CD14-positive monocyte (primary cell): ENCODE measurements around the gene CAVIN4. TPM values are rescaled to one million over a fixed set of nuclear protein-coding genes. Genes with fewer than 3 reads are reported as not detected.

Experiments
- DNase-seq, 3 donors: peaks; one replicate each; pipeline ENCODE4 v3.0.0-alpha.2; 2011 to 2022
- H2AFZ ChIP-seq: 2 replicates; pipeline ENCODE4 v1.6.0; 2012; ENCODE audit warnings: mild to moderate bottlenecking, low read depth, low read length, inconsistent platforms; ENCODE audit not compliant: insufficient read depth, poor library complexity, severe bottlenecking
- H3K27ac ChIP-seq, 2 donors: 1 replicate in 1 of 2; 2 replicates in 1 of 2; pipeline ENCODE4 v1.5.1; 2012 to 2013; ENCODE audit warnings: low read length in 2 of 2, control low read depth in 1 of 2, inconsistent platforms in 1 of 2, low read depth in 1 of 2, mild to moderate bottlenecking in 1 of 2
- H3K27me3 ChIP-seq, 2 donors: one replicate each; pipeline versions ENCODE4 v1.6.0 to v1.6.1; 2011 to 2013; ENCODE audit warnings: low read length in 2 of 2; ENCODE audit not compliant: control insufficient read depth in 2 of 2, insufficient read depth in 2 of 2
- H3K36me3 ChIP-seq, 2 donors: replicated peaks in 1 of 2; 1 replicate in 1 of 2; 2 replicates in 1 of 2; pipeline versions ENCODE4 v1.5.1 to v1.6.1; 2012 to 2013; ENCODE audit warnings: low read length in 2 of 2, control low read depth in 1 of 2, inconsistent platforms in 1 of 2, mild to moderate bottlenecking in 1 of 2; ENCODE audit not compliant: insufficient read depth in 2 of 2, control insufficient read depth in 1 of 2
- H3K4me1 ChIP-seq, 2 donors: 1 replicate in 1 of 2; 2 replicates in 1 of 2; pipeline versions ENCODE4 v1.5.1 to v1.6.1; 2012 to 2013; ENCODE audit warnings: low read length in 2 of 2, control low read depth in 1 of 2, inconsistent platforms in 1 of 2, mild to moderate bottlenecking in 1 of 2, moderate library complexity in 1 of 2; ENCODE audit not compliant: insufficient read depth in 2 of 2, control insufficient read depth in 1 of 2
- H3K4me2 ChIP-seq: replicated peaks from 2 replicates; pipeline ENCODE3; 2012; ENCODE audit warnings: low read length, moderate library complexity, mild to moderate bottlenecking; ENCODE audit not compliant: poor library complexity, severe bottlenecking; ENCODE audit errors: extremely low read depth
- H3K4me3 ChIP-seq, 3 experiments: fragments of 200-600 bp in 1 of 3; sonication (generic) in 1 of 3; replicated peaks in 1 of 3; 1 replicate in 2 of 3; 2 replicates in 1 of 3; pipeline ENCODE4 v1.5.1; 2011 to 2013; ENCODE audit warnings: low read length in 3 of 3, mild to moderate bottlenecking in 3 of 3, control low read depth in 2 of 3, low read depth in 2 of 3, inconsistent platforms in 1 of 3, moderate library complexity in 1 of 3
- H3K79me2 ChIP-seq: 2 replicates; pipeline ENCODE4 v1.6.0; 2012; ENCODE audit warnings: mild to moderate bottlenecking, control low read depth, inconsistent platforms, low read length, moderate library complexity; ENCODE audit not compliant: insufficient read depth
- H3K9ac ChIP-seq: 2 replicates; pipeline ENCODE4 v1.6.0; 2017; ENCODE audit warnings: low read length, mild to moderate bottlenecking; ENCODE audit not compliant: insufficient read depth, poor library complexity, severe bottlenecking
- H3K9me3 ChIP-seq, 2 donors: replicated peaks in 1 of 2; 1 replicate in 1 of 2; 2 replicates in 1 of 2; pipeline versions ENCODE4 v1.5.1 to v1.6.1; 2012 to 2013; ENCODE audit warnings: low read length in 2 of 2, control low read depth in 1 of 2; ENCODE audit not compliant: control insufficient read depth in 1 of 2, insufficient read depth in 1 of 2
- H4K20me1 ChIP-seq: 2 replicates; pipeline ENCODE4 v1.6.0; 2012; ENCODE audit warnings: mild to moderate bottlenecking, low read length, control low read depth, moderate library complexity; ENCODE audit not compliant: insufficient read depth
- H3K27ac Mint-ChIP-seq, 7 donors: one replicate each; pipeline ENCODE4 v1.8.0; 2020; ENCODE audit warnings: mild to moderate bottlenecking in 7 of 7, mixed read lengths in 7 of 7, moderate library complexity in 6 of 7, inconsistent platforms in 2 of 7
- H3K27me3 Mint-ChIP-seq, 3 donors: one replicate each; pipeline ENCODE4 v1.8.0; 2021 to 2022; ENCODE audit warnings: low read depth in 3 of 3, mild to moderate bottlenecking in 3 of 3, mixed read lengths in 3 of 3, moderate library complexity in 3 of 3, inconsistent platforms in 1 of 3
- H3K36me3 Mint-ChIP-seq, 2 donors: one replicate each; pipeline ENCODE4 v1.8.0; 2020; ENCODE audit warnings: mixed read lengths in 2 of 2, inconsistent platforms in 1 of 2, mild to moderate bottlenecking in 1 of 2
- H3K4me1 Mint-ChIP-seq: one replicate; pipeline ENCODE4 v1.8.0; 2020; ENCODE audit warnings: mild to moderate bottlenecking, mixed read lengths
- H3K4me3 Mint-ChIP-seq, 2 donors: one replicate each; pipeline ENCODE4 v1.8.0; 2020; ENCODE audit warnings: mild to moderate bottlenecking in 2 of 2, mixed read lengths in 2 of 2, moderate library complexity in 1 of 2
- H3K9me3 Mint-ChIP-seq, 7 donors: one replicate each; pipeline ENCODE4 v1.8.0; 2020 to 2022; ENCODE audit warnings: mixed read lengths in 7 of 7, mild to moderate bottlenecking in 6 of 7, moderate library complexity in 6 of 7, inconsistent platforms in 2 of 7
- CTCF ChIP-seq: fragments of 200-600 bp; IDR thresholded peaks from one replicate; pipeline ENCODE4 v1.8.0; 2022; ENCODE audit warnings: antibody characterized with exemption, mild to moderate bottlenecking
- WGBS: methylation state at CpG from one replicate; pipeline ENCODE4 v1.1.5; 2013; ENCODE audit warnings: missing lambda C conversion rate; ENCODE audit not compliant: insufficient coverage; 5-methylcytosine and 5-hydroxymethylcytosine counted together
- intact Hi-C, 2 donors: fragments of 100-400 bp; cut with micrococcal nuclease; formaldehyde crosslinking; loops; one replicate each; pipeline versions ENCODE4 v1.15.0 to v1.15.1; 2023
- polyA plus RNA-seq, 3 donors: library from polyadenylated mRNA; depleted of rRNA in 1 of 3; unstranded in 2 of 3; stranded (reverse) in 1 of 3; fragments of 300-500 nt in 2 of 3; fragments of >200 nt in 1 of 3; fragmentation: Illumina TruSeq in 2 of 3; gene quantifications; 1 replicate in 2 of 3; 2 replicates in 1 of 3; pipeline ENCODE4 v1.2.3, GENCODE V29; 2012 to 2021

The CAVIN4 gene
- polyA plus RNA-seq, 3 donors, result not detected

- H3K27me3 ChIP-seq, result no peaks in the 10 kb centered on the region
- Mint-ChIP-seq H3K27me3 (peaks cover 0 to 2% (median 0%) of the 10 kb centered on the region in 3 donors), H3K27ac (no peak overlapping the region), H3K4me3 (no peak overlapping the region), H3K36me3 (no peaks in the 10 kb centered on the region), H3K4me1 (no peaks in the 10 kb centered on the region), H3K9me3 (no peaks in the 10 kb centered on the region)
- H3K4me1 ChIP-seq, result no peaks in the 10 kb centered on the region
- no peaks in the 10 kb centered on the region for H3K79me2 ChIP-seq
- no peaks in the 10 kb centered on the region for H3K9me3 ChIP-seq
- no peaks in the 10 kb centered on the region for H4K20me1 ChIP-seq
- no CpG with 5 or more reads among the region's 3 CpGs for WGBS
- no peak overlapping the region for H3K4me2 ChIP-seq
- DNase-seq, result no peak
- H3K27ac ChIP-seq, result no peak overlapping the region
- TF ChIP-seq CTCF, result no peak
- no peak overlapping the region for H3K9ac ChIP-seq
- no peaks in the 10 kb centered on the region for H3K36me3 ChIP-seq
- H3K4me3 ChIP-seq, result no peak overlapping the region
- H2AFZ ChIP-seq, result no peak overlapping the region
- intact Hi-C loops, result no loop called here
Measured at GRCh38 chr9:100567856-100568255, 10.0 kb upstream of the CAVIN4 start.

- Histone ChIP-seq H3K36me3 (no peaks in the 10 kb centered on the region), H3K4me1 (no peaks in the 10 kb centered on the region), H3K79me2 (no peaks in the 10 kb centered on the region), H3K4me2 (no peak overlapping the region), H3K9me3 (no peaks in the 10 kb centered on the region), H3K27ac (no peak overlapping the region), H3K27me3 (no peaks in the 10 kb centered on the region), H3K9ac (no peak overlapping the region), H4K20me1 (no peaks in the 10 kb centered on the region), H2AFZ (no peak overlapping the region), H3K4me3 (no peak overlapping the region)
- Mint-ChIP-seq H3K4me1 (no peaks in the 10 kb centered on the region), H3K4me3 (no peak overlapping the region), H3K27ac (no peak overlapping the region), H3K27me3 (peaks cover 0 to 2% (median 0%) of the 10 kb centered on the region in 3 donors), H3K9me3 (peaks cover 0 to 3% (median 0%) of the 10 kb centered on the region in 7 donors), H3K36me3 (no peaks in the 10 kb centered on the region)
- intact Hi-C loops, result no loop called here
- no peak for TF ChIP-seq CTCF
- no peak for DNase-seq
- WGBS, result no CpG with 5 or more reads among the region's 3 CpGs
Measured at GRCh38 chr9:100573655-100574260, 4.1 kb upstream of the CAVIN4 start.
